Measurements from ENCODE around the gene BBX.

The BBX gene

GRCh38 chr3:107757140-107757539 lies 234.4 kb downstream of the BBX start:
- Histone ChIP-seq H3K36me3 (ENCODE audit: insufficient read depth, low read length) (peaks cover 3% of the 10 kb centered on the region), H3K27me3 (ENCODE audit: control insufficient read depth, insufficient read depth, low read length) (no peaks in the 10 kb centered on the region), H3K9ac (ENCODE audit: low read depth, low read length) (no peak overlapping the region), H3K4me1 (ENCODE audit: control insufficient read depth, insufficient read depth, low read length) (no peaks in the 10 kb centered on the region), H3K4me3 (ENCODE audit: low read length) (no peak overlapping the region), H3K4me2 (ENCODE audit: low read length) (no peak overlapping the region), H3K9me3 (replicated peaks; ENCODE audit: low read length) (no peaks in the 10 kb centered on the region)

GRCh38 chr3:107760144-107760543 lies 237.4 kb downstream of the BBX start:
- H3K4me2 ChIP-seq (ENCODE audit: low read length), result no peak overlapping the region
- H3K4me1 ChIP-seq (ENCODE audit: control insufficient read depth, insufficient read depth, low read length), result no peaks in the 10 kb centered on the region
- H3K4me3 ChIP-seq (ENCODE audit: low read length), result no peak overlapping the region
- H3K27me3 ChIP-seq (ENCODE audit: control insufficient read depth, insufficient read depth, low read length), result no peaks in the 10 kb centered on the region
- no peaks in the 10 kb centered on the region for H3K36me3 ChIP-seq (ENCODE audit: insufficient read depth, low read length)
- no peak overlapping the region for H3K9ac ChIP-seq (ENCODE audit: low read depth, low read length)
- no peaks in the 10 kb centered on the region for H3K9me3 ChIP-seq (replicated peaks; ENCODE audit: low read length)

- Histone ChIP-seq H3K27me3 (ENCODE audit: control insufficient read depth, insufficient read depth, low read length) (no peaks in the 10 kb centered on the region), H3K4me3 (ENCODE audit: low read length) (no peak overlapping the region), H3K4me1 (ENCODE audit: control insufficient read depth, insufficient read depth, low read length) (no peaks in the 10 kb centered on the region), H3K4me2 (ENCODE audit: low read length) (no peak overlapping the region), H3K9ac (ENCODE audit: low read depth, low read length) (no peak overlapping the region), H3K36me3 (ENCODE audit: insufficient read depth, low read length) (peaks cover 2% of the 10 kb centered on the region), H3K9me3 (replicated peaks; ENCODE audit: low read length) (no peaks in the 10 kb centered on the region)
These were observed 238.6 kb downstream of the BBX start for GRCh38 chr3:107761391-107761790.

- no peak overlapping the region for H3K4me2 ChIP-seq (ENCODE audit: low read length)
- H3K4me1 ChIP-seq (ENCODE audit: control insufficient read depth, insufficient read depth, low read length), result no peaks in the 10 kb centered on the region
- H3K9ac ChIP-seq (ENCODE audit: low read depth, low read length), result no peak overlapping the region
- H3K9me3 ChIP-seq (replicated peaks; ENCODE audit: low read length), result no peaks in the 10 kb centered on the region
- peaks cover 2% of the 10 kb centered on the region for H3K36me3 ChIP-seq (ENCODE audit: insufficient read depth, low read length)
- no peak overlapping the region for H3K4me3 ChIP-seq (ENCODE audit: low read length)
- H3K27me3 ChIP-seq (ENCODE audit: control insufficient read depth, insufficient read depth, low read length), result no peaks in the 10 kb centered on the region
These were observed 242.8 kb downstream of the BBX start for GRCh38 chr3:107765524-107765923.

- Histone ChIP-seq H3K9me3 (replicated peaks; ENCODE audit: low read length) (no peaks in the 10 kb centered on the region), H3K36me3 (ENCODE audit: insufficient read depth, low read length) (peaks cover 2% of the 10 kb centered on the region), H3K9ac (ENCODE audit: low read depth, low read length) (no peak overlapping the region), H3K4me1 (ENCODE audit: control insufficient read depth, insufficient read depth, low read length) (no peaks in the 10 kb centered on the region), H3K4me3 (ENCODE audit: low read length) (no peak overlapping the region), H3K4me2 (ENCODE audit: low read length) (no peak overlapping the region), H3K27me3 (ENCODE audit: control insufficient read depth, insufficient read depth, low read length) (no peaks in the 10 kb centered on the region)
These were observed 245.3 kb downstream of the BBX start for GRCh38 chr3:107767897-107768605.

- no peaks in the 10 kb centered on the region for H3K9me3 ChIP-seq (replicated peaks; ENCODE audit: low read length)
- H3K36me3 ChIP-seq (ENCODE audit: insufficient read depth, low read length), result peaks cover 11% of the 10 kb centered on the region
- no peaks in the 10 kb centered on the region for H3K27me3 ChIP-seq (ENCODE audit: control insufficient read depth, insufficient read depth, low read length)
- no peak overlapping the region for H3K4me2 ChIP-seq (ENCODE audit: low read length)
- no peak overlapping the region for H3K9ac ChIP-seq (ENCODE audit: low read depth, low read length)
- H3K4me3 ChIP-seq (ENCODE audit: low read length), result no peak overlapping the region
- no peaks in the 10 kb centered on the region for H3K4me1 ChIP-seq (ENCODE audit: control insufficient read depth, insufficient read depth, low read length)
These were observed 247.1 kb downstream of the BBX start for GRCh38 chr3:107769882-107770281.

GRCh38 chr3:107772016-107772415 lies 249.3 kb downstream of the BBX start:
- no peaks in the 10 kb centered on the region for H3K27me3 ChIP-seq (ENCODE audit: control insufficient read depth, insufficient read depth, low read length)
- peak overlapping the region; percentile 11 for H3K4me2 ChIP-seq (ENCODE audit: low read length)
- no peak overlapping the region for H3K4me3 ChIP-seq (ENCODE audit: low read length)
- H3K9me3 ChIP-seq (replicated peaks; ENCODE audit: low read length), result no peaks in the 10 kb centered on the region
- no peak overlapping the region for H3K9ac ChIP-seq (ENCODE audit: low read depth, low read length)
- H3K36me3 ChIP-seq (ENCODE audit: insufficient read depth, low read length), result peaks cover 14% of the 10 kb centered on the region
- H3K4me1 ChIP-seq (ENCODE audit: control insufficient read depth, insufficient read depth, low read length), result no peaks in the 10 kb centered on the region

GRCh38 chr3:107775974-107776373 lies 253.2 kb downstream of the BBX start:
- no peak overlapping the region for H3K9ac ChIP-seq (ENCODE audit: low read depth, low read length)
- H3K4me1 ChIP-seq (ENCODE audit: control insufficient read depth, insufficient read depth, low read length), result peaks cover 1% of the 10 kb centered on the region
- H3K4me3 ChIP-seq (ENCODE audit: low read length), result no peak overlapping the region
- no peaks in the 10 kb centered on the region for H3K27me3 ChIP-seq (ENCODE audit: control insufficient read depth, insufficient read depth, low read length)
- H3K4me2 ChIP-seq (ENCODE audit: low read length), result no peak overlapping the region
- peaks cover 18% of the 10 kb centered on the region for H3K36me3 ChIP-seq (ENCODE audit: insufficient read depth, low read length)
- no peaks in the 10 kb centered on the region for H3K9me3 ChIP-seq (replicated peaks; ENCODE audit: low read length)

GRCh38 chr3:107781253-107781652 lies 258.5 kb downstream of the BBX start:
- H3K27me3 ChIP-seq (ENCODE audit: control insufficient read depth, insufficient read depth, low read length), result no peaks in the 10 kb centered on the region
- no peak overlapping the region for H3K4me2 ChIP-seq (ENCODE audit: low read length)
- peaks cover 3% of the 10 kb centered on the region for H3K4me1 ChIP-seq (ENCODE audit: control insufficient read depth, insufficient read depth, low read length)
- peaks cover 4% of the 10 kb centered on the region for H3K36me3 ChIP-seq (ENCODE audit: insufficient read depth, low read length)
- H3K9ac ChIP-seq (ENCODE audit: low read depth, low read length), result no peak overlapping the region
- no peaks in the 10 kb centered on the region for H3K9me3 ChIP-seq (replicated peaks; ENCODE audit: low read length)
- H3K4me3 ChIP-seq (ENCODE audit: low read length), result no peak overlapping the region

GRCh38 chr3:107782054-107782453 lies 259.3 kb downstream of the BBX start:
- no peak overlapping the region for H3K9ac ChIP-seq (ENCODE audit: low read depth, low read length)
- H3K9me3 ChIP-seq (replicated peaks; ENCODE audit: low read length), result no peaks in the 10 kb centered on the region
- peaks cover 3% of the 10 kb centered on the region for H3K4me1 ChIP-seq (ENCODE audit: control insufficient read depth, insufficient read depth, low read length)
- no peaks in the 10 kb centered on the region for H3K27me3 ChIP-seq (ENCODE audit: control insufficient read depth, insufficient read depth, low read length)
- H3K4me3 ChIP-seq (ENCODE audit: low read length), result no peak overlapping the region
- peaks cover 4% of the 10 kb centered on the region for H3K36me3 ChIP-seq (ENCODE audit: insufficient read depth, low read length)
- H3K4me2 ChIP-seq (ENCODE audit: low read length), result no peak overlapping the region

GRCh38 chr3:107790612-107791011 lies 267.9 kb downstream of the BBX start:
- Histone ChIP-seq H3K4me1 (ENCODE audit: control insufficient read depth, insufficient read depth, low read length) (no peaks in the 10 kb centered on the region), H3K4me3 (ENCODE audit: low read length) (no peak overlapping the region), H3K27me3 (ENCODE audit: control insufficient read depth, insufficient read depth, low read length) (no peaks in the 10 kb centered on the region), H3K9ac (ENCODE audit: low read depth, low read length) (no peak overlapping the region), H3K9me3 (replicated peaks; ENCODE audit: low read length) (no peaks in the 10 kb centered on the region), H3K4me2 (ENCODE audit: low read length) (no peak overlapping the region), H3K36me3 (ENCODE audit: insufficient read depth, low read length) (peaks cover 6% of the 10 kb centered on the region)

- no peaks in the 10 kb centered on the region for H3K4me1 ChIP-seq (ENCODE audit: control insufficient read depth, insufficient read depth, low read length)
- peaks cover 6% of the 10 kb centered on the region for H3K36me3 ChIP-seq (ENCODE audit: insufficient read depth, low read length)
- H3K9ac ChIP-seq (ENCODE audit: low read depth, low read length), result no peak overlapping the region
- H3K27me3 ChIP-seq (ENCODE audit: control insufficient read depth, insufficient read depth, low read length), result no peaks in the 10 kb centered on the region
- H3K4me2 ChIP-seq (ENCODE audit: low read length), result no peak overlapping the region
- no peak overlapping the region for H3K4me3 ChIP-seq (ENCODE audit: low read length)
- no peaks in the 10 kb centered on the region for H3K9me3 ChIP-seq (replicated peaks; ENCODE audit: low read length)
These were observed 268.3 kb downstream of the BBX start for GRCh38 chr3:107791027-107791426.

Data from skeletal muscle satellite cell (primary cell).